ENCODE data around the gene SNRNP27. TPM values are rescaled to one million over a fixed set of nuclear protein-coding genes. Genes with fewer than 3 reads are reported as not detected.

The SNRNP27 gene
- total RNA-seq, 4 donors from 2014 or later: 30.6 to 46.9 (median 37.5) TPM

DNA sequence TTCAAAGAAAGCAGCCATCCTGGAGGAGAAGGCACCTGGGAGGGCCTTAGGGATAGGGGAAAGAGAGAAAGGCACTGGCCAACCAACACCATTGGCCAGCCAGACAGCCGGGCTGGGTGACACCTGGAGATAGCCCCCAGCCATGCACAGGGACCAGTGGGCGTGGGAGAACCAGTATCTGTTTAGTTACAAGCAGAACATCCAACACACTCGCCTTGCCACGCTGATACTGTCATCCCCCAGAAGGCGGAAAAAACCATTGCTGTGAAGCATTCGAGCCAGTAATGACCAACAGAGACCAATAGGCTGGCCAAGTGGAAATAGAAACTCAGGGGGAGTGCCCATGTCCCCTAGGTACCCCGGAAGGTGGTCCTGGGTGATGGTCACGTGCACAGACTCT lies 52.2 kb downstream of the SNRNP27 start:
- WGBS, 2 donors: 79 to 85% methylated on average over 7 to 8 of the region's 8 CpGs

GRCh38 chr2:69946351-69947324 lies 52.9 kb downstream of the SNRNP27 start:
- intact Hi-C loops (cut with DNase I): no loop called here
- Histone ChIP-seq H3K36me3 (peaks cover 0 to 24% (median 0%) of the 10 kb centered on the region in 3 donors), H3K27ac (peak overlapping the region; percentile 49 to 77 (median 62)), H3K9me3 (no peaks in the 10 kb centered on the region), H3K27me3 (peaks cover 0 to 7% (median 0%) of the 10 kb centered on the region in 4 donors), H3K4me1 (peaks cover 7 to 36% (median 17%) of the 10 kb centered on the region in 3 donors), H3K4me3 (no peak overlapping the region)
- 40 to 45% methylated on average over 9 to 13 of the region's 13 CpGs for WGBS, 2 donors
- DNase-seq: no peak
- no peak for TF ChIP-seq POLR2A (IDR thresholded peaks at IDR 0.05)
- TF ChIP-seq CTCF (IDR thresholded peaks at IDR 0.05): no peak

More for the DNA sequence above, 52.2 kb downstream of the SNRNP27 start:
- H3K4me1 ChIP-seq: peaks cover 7 to 36% (median 17%) of the 10 kb centered on the region in 3 donors
- peaks cover 0 to 31% (median 0%) of the 10 kb centered on the region in 3 donors for H3K36me3 ChIP-seq
- no peak for DNase-seq
- intact Hi-C loops (cut with DNase I): no loop called here
- peaks cover 0 to 7% (median 0%) of the 10 kb centered on the region in 4 donors for H3K27me3 ChIP-seq
- TF ChIP-seq POLR2A (IDR thresholded peaks at IDR 0.05) (no peak), CTCF (IDR thresholded peaks at IDR 0.05) (no peak)
- no peak overlapping the region for H3K4me3 ChIP-seq
- H3K27ac ChIP-seq: peak overlapping the region; percentile 49 to 77 (median 62)
- no peaks in the 10 kb centered on the region for H3K9me3 ChIP-seq

- DNase-seq: no peak
- Histone ChIP-seq H3K9me3 (no peaks in the 10 kb centered on the region), H3K36me3 (peaks cover 0 to 16% (median 0%) of the 10 kb centered on the region in 3 donors), H3K27me3 (peaks cover 0 to 7% (median 0%) of the 10 kb centered on the region in 4 donors), H3K4me3 (no peak overlapping the region), H3K27ac (peak overlapping the region; percentile 49 to 77 (median 62)), H3K4me1 (peaks cover 7 to 36% (median 17%) of the 10 kb centered on the region in 3 donors)
- intact Hi-C loops (cut with DNase I): no loop called here
- WGBS, 2 donors: 77 to 92% methylated on average over 4 of the region's 4 CpGs
- TF ChIP-seq CTCF (IDR thresholded peaks at IDR 0.05) (no peak), POLR2A (IDR thresholded peaks at IDR 0.05) (no peak)
Measured at GRCh38 chr2:69947325-69947931, 53.7 kb downstream of the SNRNP27 start.

DNA sequence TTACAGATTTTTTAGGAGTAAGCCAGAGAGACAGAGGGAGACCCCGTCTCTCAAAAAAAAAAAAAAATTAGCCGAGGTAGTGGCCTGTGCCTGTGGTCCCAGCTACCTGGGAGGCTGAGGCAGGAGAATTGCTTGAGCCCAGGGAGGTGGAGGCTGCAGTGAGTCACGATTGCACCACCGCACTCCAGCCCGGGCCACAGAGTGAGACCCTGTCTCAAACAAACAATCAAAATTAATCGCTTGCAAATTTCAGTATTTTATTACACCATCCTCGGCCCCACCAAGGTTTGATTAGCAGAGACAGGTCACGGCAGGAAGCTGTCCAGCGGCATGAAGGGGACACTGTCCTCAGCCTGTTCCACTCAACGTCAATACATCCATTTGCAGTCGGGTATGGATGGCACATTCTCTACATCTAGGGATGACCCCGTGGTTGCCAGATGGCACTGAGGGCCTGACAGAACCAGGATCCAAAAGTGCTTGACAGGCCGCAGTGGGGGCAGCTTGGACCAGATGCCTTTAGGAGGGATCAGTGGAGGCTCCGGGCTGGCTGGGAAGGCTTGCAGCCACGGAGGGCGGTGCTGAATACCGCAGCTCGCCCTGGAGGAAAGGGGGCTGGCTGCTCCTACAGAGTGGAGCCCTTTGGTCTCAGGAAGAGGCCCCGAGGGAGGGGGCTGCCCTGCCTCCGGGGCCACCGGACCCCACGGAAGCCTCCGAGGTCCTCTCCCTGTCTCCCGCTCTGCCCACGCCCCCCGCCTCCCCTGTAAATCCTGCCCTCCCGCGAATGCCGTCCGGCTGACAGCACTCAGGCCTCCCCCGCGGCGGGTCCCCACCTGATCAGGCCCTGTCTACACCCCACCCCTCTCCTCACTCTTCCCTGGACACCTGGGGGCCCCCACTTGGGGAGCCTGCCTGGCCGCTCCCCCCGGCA lies 54.5 kb downstream of the SNRNP27 start:
- TF ChIP-seq POLR2A (IDR thresholded peaks at IDR 0.05): no peak
- TF ChIP-seq CTCF (IDR thresholded peaks at IDR 0.05): no peak
- H3K27me3 ChIP-seq: peaks cover 0 to 7% (median 0%) of the 10 kb centered on the region in 4 donors
- H3K36me3 ChIP-seq: peaks cover 0 to 8% (median 0%) of the 10 kb centered on the region in 3 donors
- no peak overlapping the region for H3K27ac ChIP-seq
- H3K9me3 ChIP-seq: no peaks in the 10 kb centered on the region
- no peak overlapping the region for H3K4me3 ChIP-seq
- DNase-seq: no peak
- H3K4me1 ChIP-seq: peaks cover 7 to 29% (median 17%) of the 10 kb centered on the region in 3 donors
- intact Hi-C loops (cut with DNase I): no loop called here
- 73 to 89% methylated on average over 13 to 23 of the region's 35 CpGs for WGBS, 2 donors
